Naive B cell (primary cell): ENCODE results near the gene XYLT1. TPM values are rescaled to one million over a fixed set of nuclear protein-coding genes. Genes with fewer than 3 reads are reported as not detected.

ENCODE experiments used
- ATAC-seq, 2 donors: fragments of 150-1000 bp; cut with Tn5 transposase; 2 replicates each; pipeline ENCODE4 v1.10.0; 2021; ENCODE audit warnings: low read depth in 2 of 2, mild to moderate bottlenecking in 2 of 2, moderate library complexity in 2 of 2
- DNase-seq: peaks from one replicate; pipeline ENCODE4 v3.0.0; 2022
- H3K27ac Mint-ChIP-seq, 6 donors: one replicate each; pipeline ENCODE4 v1.8.0; 2020 to 2022; ENCODE audit warnings: mild to moderate bottlenecking in 6 of 6, mixed read lengths in 6 of 6, moderate library complexity in 5 of 6, inconsistent platforms in 2 of 6
- H3K27me3 Mint-ChIP-seq, 3 donors: one replicate each; pipeline ENCODE4 v1.8.0; 2021 to 2022; ENCODE audit warnings: mixed read lengths in 3 of 3, mild to moderate bottlenecking in 1 of 3
- H3K36me3 Mint-ChIP-seq, 2 donors: one replicate each; pipeline ENCODE4 v1.8.0; 2020 to 2022; ENCODE audit warnings: mixed read lengths in 2 of 2, inconsistent platforms in 1 of 2, mild to moderate bottlenecking in 1 of 2
- H3K4me1 Mint-ChIP-seq, 3 donors: one replicate each; pipeline ENCODE4 v1.8.0; 2020 to 2022; ENCODE audit warnings: mixed read lengths in 3 of 3, inconsistent platforms in 1 of 3, mild to moderate bottlenecking in 1 of 3, moderate library complexity in 1 of 3
- H3K4me3 Mint-ChIP-seq, 8 donors: one replicate each; pipeline ENCODE4 v1.8.0; 2020 to 2022; ENCODE audit warnings: mild to moderate bottlenecking in 8 of 8, mixed read lengths in 8 of 8, moderate library complexity in 8 of 8, inconsistent platforms in 2 of 8
- H3K9me3 Mint-ChIP-seq, 7 donors: one replicate each; pipeline ENCODE4 v1.8.0; 2020 to 2022; ENCODE audit warnings: mixed read lengths in 7 of 7, mild to moderate bottlenecking in 5 of 7, inconsistent platforms in 2 of 7, moderate library complexity in 1 of 7
- polyA plus RNA-seq, 6 donors: library from polyadenylated mRNA; unstranded; fragments of 300-500 nt; fragmentation: Illumina TruSeq; gene quantifications; one replicate each; pipeline ENCODE4 v1.2.3, GENCODE V29; 2021; ENCODE audit warnings: low read depth in 6 of 6

The XYLT1 gene
- polyA plus RNA-seq, 6 donors from 2014 or later, result 1.7 to 8.7 (median 3.9) TPM

DNA sequence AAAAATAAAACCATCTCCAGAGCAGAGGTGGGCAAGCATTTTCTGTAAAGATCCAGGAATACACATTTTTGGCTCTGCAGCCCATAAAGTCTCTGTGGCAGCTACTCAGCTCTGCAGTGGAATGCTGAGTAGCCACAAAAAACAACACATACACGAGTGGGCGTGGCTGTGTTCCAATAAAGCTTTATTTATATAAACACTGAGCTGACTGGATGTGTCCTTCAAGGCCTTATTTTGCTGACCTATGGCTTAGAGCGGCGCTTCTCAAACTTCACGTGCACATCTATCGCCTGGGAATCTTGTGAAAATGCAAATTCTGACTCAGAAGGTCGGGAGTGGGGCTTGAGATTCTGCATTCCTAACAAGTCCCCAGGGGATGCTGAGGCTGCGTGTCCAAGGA lies 39.7 kb downstream of the XYLT1 start:
- peaks cover 53 to 69% (median 68%) of the 10 kb centered on the region in 3 donors for H3K4me1 Mint-ChIP-seq
- peaks cover 16 to 20% of the 10 kb centered on the region in 2 donors for H3K36me3 Mint-ChIP-seq
- H3K4me3 Mint-ChIP-seq, result no peak overlapping the region
- H3K9me3 Mint-ChIP-seq, result no peaks in the 10 kb centered on the region
- H3K27me3 Mint-ChIP-seq, result no peaks in the 10 kb centered on the region
- no peak for DNase-seq
- no peak for ATAC-seq
- no peak overlapping the region for H3K27ac Mint-ChIP-seq

DNA sequence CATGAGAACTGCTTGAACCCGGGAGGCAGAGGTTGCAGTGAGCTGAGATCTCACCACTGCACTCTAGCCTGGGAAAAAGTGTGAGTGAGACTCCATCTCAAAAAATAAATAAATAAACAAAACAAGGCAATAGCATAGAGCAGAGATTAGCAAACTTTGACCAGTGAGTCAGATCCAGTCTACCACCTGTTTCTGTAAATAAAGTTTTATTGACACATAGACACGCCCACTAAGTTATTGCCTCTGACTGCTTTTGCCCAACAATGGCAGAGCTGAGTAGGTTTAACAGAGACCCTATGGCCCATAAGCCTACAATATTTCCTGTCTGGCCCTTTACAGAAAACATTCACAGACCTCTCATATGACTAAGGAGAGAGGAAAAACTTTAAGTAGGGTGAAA lies 44.3 kb downstream of the XYLT1 start:
- Mint-ChIP-seq H3K4me1 (peaks cover 32 to 59% (median 58%) of the 10 kb centered on the region in 3 donors), H3K27me3 (no peaks in the 10 kb centered on the region), H3K27ac (peak overlapping the region in 1 of 6 donors; percentile 97), H3K4me3 (no peak overlapping the region), H3K36me3 (peaks cover 13 to 15% of the 10 kb centered on the region in 2 donors), H3K9me3 (peaks cover 0 to 1% (median 0%) of the 10 kb centered on the region in 7 donors)
- DNase-seq (no peak), ATAC-seq (no peak)

DNA sequence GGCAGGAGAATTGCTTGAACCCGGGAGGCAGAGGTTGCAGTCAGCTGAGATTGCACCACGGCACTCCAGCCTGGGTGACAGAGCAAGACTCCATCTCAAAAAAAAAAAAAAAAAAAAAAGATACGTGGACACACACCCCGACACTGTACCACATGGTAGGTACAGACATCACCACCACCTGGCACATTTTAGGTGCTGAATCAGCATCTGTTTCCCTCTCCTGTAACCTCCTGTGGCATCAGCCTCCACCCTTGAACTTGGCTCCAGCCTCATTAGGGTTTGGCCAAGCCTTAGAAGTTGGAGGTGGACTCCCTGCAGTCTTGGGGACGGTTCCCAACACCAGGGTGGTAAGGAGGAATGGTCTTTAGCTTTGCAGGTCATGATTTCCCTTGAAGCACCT lies 46.0 kb downstream of the XYLT1 start:
- no peaks in the 10 kb centered on the region for H3K27me3 Mint-ChIP-seq
- H3K9me3 Mint-ChIP-seq, result peaks cover 0 to 1% (median 0%) of the 10 kb centered on the region in 7 donors
- no peak for DNase-seq
- no peak overlapping the region for H3K4me3 Mint-ChIP-seq
- H3K36me3 Mint-ChIP-seq, result peaks cover 10 to 15% of the 10 kb centered on the region in 2 donors
- peaks cover 31 to 58% (median 58%) of the 10 kb centered on the region in 3 donors for H3K4me1 Mint-ChIP-seq
- ATAC-seq, result no peak
- H3K27ac Mint-ChIP-seq, result peak overlapping the region in 1 of 6 donors; percentile 7

DNA sequence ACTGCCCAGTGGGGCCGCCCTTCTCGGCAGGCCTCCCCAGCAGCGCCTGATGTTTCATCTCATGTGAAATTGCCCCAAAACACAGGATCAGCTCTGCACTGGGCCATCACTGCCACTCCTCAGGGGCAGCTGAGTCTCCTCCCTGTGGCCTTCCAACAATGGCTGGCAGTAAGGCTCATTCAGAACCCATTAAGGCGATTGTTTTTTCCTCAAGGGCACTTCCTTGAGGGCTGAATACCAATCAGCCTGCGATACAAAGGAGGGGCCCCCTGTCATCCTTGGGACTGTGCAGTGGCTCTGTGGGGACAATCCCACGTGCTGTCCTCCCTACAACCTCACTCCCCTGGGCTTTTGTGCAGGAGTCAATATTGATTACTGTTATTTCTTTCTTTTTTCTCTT lies 47.5 kb downstream of the XYLT1 start:
- Mint-ChIP-seq H3K4me1 (peaks cover 31 to 58% (median 57%) of the 10 kb centered on the region in 3 donors), H3K9me3 (peaks cover 0 to 1% (median 0%) of the 10 kb centered on the region in 7 donors), H3K27ac (peak overlapping the region in 2 of 6 donors; percentile 71 to 75), H3K27me3 (no peaks in the 10 kb centered on the region), H3K4me3 (no peak overlapping the region), H3K36me3 (peaks cover 6 to 15% of the 10 kb centered on the region in 2 donors)
- DNase-seq (no peak), ATAC-seq (no peak)

DNA sequence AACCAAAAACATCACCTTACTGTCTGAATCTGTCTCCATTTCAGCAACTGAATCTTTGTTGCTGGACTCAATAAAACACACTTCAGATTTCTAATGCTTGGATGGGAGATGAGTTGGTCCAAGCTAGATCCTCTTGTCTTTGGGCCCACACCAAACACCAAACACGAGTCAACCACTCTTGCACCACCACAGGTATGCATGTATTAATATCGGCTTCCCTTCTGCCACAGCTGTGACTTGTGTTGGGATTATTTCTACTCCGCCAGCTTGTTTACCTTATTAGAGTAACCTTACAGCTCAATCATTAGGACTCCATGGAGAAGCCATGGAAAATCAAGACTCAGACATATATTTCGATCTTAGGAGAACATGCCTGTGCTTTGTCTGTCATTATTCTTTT lies 49.9 kb downstream of the XYLT1 start:
- peak overlapping the region in 1 of 6 donors; percentile 56 for H3K27ac Mint-ChIP-seq

DNA sequence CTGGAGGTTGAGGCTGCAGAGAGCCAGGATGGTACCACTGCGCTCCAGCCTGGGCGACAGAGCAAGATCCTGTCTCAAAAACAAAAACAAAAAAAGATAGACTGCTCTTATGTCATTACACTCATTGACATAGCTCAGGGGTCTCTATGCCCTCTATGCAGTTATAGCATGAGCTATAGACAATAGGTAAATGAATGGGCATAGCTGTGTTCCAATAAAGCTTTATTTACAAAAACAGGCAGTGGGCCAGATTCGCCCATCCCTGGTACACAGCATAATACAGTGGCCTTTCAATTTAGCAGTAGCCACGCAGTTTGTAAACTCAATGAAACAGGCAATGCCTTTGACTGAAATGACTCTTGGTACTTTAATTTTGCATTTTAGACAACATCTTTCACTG lies 51.5 kb downstream of the XYLT1 start:
- H3K27me3 Mint-ChIP-seq, result no peaks in the 10 kb centered on the region
- H3K4me3 Mint-ChIP-seq, result peak overlapping the region in 1 of 8 donors; percentile 30
- peaks cover 40 to 68% (median 67%) of the 10 kb centered on the region in 3 donors for H3K4me1 Mint-ChIP-seq
- peak overlapping the region in 3 of 6 donors; percentile 26 to 90 (median 33) for H3K27ac Mint-ChIP-seq
- H3K36me3 Mint-ChIP-seq, result peaks cover 0 to 5% of the 10 kb centered on the region in 2 donors
- peaks cover 0 to 4% (median 0%) of the 10 kb centered on the region in 7 donors for H3K9me3 Mint-ChIP-seq
- DNase-seq, result no peak
- ATAC-seq, result no peak

More for the DNA sequence above, 49.9 kb downstream of the XYLT1 start:
- Mint-ChIP-seq H3K9me3 (peaks cover 0 to 4% (median 0%) of the 10 kb centered on the region in 7 donors), H3K4me3 (no peak overlapping the region), H3K36me3 (peaks cover 0 to 5% of the 10 kb centered on the region in 2 donors), H3K27me3 (no peaks in the 10 kb centered on the region), H3K4me1 (peaks cover 35 to 66% (median 63%) of the 10 kb centered on the region in 3 donors)
- DNase-seq, result no peak
- ATAC-seq, result no peak

DNA sequence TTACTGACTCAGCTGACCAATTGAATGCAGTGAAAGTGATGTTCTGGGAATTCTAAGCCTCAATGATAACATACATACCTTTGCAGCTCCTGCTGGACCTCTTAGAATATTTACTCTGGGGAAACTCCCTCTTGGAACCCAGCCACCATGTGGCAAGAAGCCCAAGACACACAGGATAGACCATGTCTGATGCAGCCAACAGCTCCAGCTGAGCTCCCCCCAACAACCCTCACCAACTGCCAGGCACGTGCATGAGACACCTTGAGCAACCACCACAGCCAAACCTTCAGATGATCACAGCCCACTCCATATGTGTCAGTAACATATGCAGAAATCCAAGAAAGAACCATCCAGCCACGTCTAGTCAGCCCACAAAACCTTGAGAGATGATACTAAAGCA lies 53.0 kb downstream of the XYLT1 start:
- peak overlapping the region in 7 of 8 donors; percentile 65 to 94 (median 87) for H3K4me3 Mint-ChIP-seq
- peaks cover 0 to 4% (median 0%) of the 10 kb centered on the region in 7 donors for H3K9me3 Mint-ChIP-seq
- H3K4me1 Mint-ChIP-seq, result peaks cover 49 to 69% (median 67%) of the 10 kb centered on the region in 3 donors
- DNase-seq (no peak), ATAC-seq (no peak)
- H3K27ac Mint-ChIP-seq, result peak overlapping the region in 5 of 6 donors; percentile 97 to 99 (median 98)
- H3K36me3 Mint-ChIP-seq, result peaks cover 0 to 5% of the 10 kb centered on the region in 2 donors
- no peaks in the 10 kb centered on the region for H3K27me3 Mint-ChIP-seq

DNA sequence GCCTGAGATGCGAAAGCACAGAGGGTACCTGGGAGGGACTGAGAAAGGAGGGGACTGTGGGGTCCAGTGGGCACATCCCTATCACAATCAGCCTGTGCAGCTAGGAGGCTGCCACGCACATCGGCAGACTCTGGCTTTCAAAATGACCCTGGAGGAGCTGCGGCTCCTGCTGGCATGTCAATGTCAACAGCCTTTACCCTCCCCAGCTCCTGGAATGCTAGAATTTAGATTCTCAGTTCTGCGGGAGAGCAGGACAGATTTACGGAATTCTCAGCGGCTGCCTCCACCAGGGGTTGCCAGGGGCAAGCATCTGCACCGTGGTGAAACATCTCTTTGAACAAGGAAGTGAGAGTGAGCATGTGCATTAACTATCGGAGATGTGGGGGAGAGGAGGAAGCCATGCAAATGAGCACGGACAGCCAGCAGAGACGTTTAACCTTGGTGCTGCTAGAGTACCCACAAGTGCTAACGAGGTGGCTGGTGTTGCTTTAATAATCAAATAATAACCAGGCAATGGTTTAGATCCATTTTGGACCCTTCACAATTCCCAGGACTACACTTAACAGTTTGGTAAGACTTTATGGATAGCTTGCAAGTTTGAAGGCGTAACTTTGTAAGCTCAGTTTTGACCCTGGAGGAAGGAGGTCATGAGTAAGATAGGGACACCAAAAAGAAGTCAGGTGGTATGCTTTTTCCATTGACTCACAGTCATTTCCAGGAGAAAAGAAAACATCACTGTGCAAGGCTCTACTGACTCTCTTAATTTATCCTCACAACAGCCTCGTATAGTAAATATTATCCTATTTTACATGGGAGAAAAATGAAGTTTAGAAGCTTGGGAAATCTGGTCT lies 54.1 kb downstream of the XYLT1 start:
- Mint-ChIP-seq H3K27ac (peak overlapping the region; percentile 95 to 99 (median 98)), H3K9me3 (peaks cover 0 to 4% (median 0%) of the 10 kb centered on the region in 7 donors), H3K4me1 (peaks cover 50 to 76% (median 75%) of the 10 kb centered on the region in 3 donors)

DNA sequence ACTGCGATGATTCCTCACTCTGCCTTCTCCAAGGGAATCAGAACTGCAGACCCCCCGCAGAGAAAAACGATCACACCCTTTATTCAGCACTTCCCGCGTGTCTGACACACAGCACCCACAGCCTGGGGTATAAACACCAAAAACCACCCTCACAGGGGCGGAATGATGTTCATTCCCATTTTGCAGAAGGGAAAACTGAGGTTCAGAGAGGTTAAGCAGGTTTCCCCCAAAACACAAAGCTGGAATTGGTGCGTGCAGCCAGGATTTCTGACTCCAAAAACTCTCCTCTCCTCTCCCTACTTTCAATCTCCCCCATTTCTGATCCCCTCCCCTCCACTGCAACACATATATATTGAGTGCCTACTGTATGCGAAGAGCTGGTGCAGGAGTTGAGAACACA lies 55.8 kb downstream of the XYLT1 start:
- Mint-ChIP-seq H3K36me3 (peaks cover 0 to 14% of the 10 kb centered on the region in 2 donors), H3K27ac (peak overlapping the region; percentile 97 to 99 (median 98)), H3K9me3 (peaks cover 0 to 4% (median 0%) of the 10 kb centered on the region in 7 donors), H3K27me3 (no peaks in the 10 kb centered on the region), H3K4me1 (peaks cover 57 to 80% (median 78%) of the 10 kb centered on the region in 3 donors), H3K4me3 (peak overlapping the region; percentile 80 to 93 (median 88))
- no peak for DNase-seq
- no peak for ATAC-seq

More for the DNA sequence above, 54.1 kb downstream of the XYLT1 start:
- Mint-ChIP-seq H3K4me3 (peak overlapping the region; percentile 65 to 94 (median 86)), H3K36me3 (peaks cover 0 to 10% of the 10 kb centered on the region in 2 donors), H3K27me3 (no peaks in the 10 kb centered on the region)
- peak; percentile 86 for DNase-seq
- ATAC-seq, result peak; percentile 95 to 96

DNA sequence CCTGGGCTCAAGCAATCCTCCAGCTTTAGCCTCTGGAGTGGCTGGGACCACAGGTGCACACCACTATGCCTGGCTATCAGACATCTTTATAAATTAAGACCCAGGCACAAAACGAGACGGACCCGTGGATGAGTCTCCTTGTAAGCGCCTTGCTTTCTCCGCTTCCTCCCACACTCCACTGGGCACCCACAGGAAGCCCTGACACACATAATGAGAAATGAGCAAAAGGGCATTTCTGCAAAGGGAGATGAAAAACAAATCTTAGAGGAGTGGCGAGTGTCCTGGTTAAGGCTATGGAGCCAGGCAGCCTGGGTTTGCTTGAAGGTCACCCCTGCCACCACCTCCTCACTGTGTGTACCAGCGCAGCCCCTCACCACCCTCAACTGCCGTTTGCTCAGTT lies 56.3 kb downstream of the XYLT1 start:
- Mint-ChIP-seq H3K4me1 (peaks cover 60 to 85% (median 83%) of the 10 kb centered on the region in 3 donors), H3K9me3 (peaks cover 0 to 4% (median 0%) of the 10 kb centered on the region in 7 donors), H3K4me3 (peak overlapping the region; percentile 80 to 93 (median 88)), H3K36me3 (peaks cover 0 to 14% of the 10 kb centered on the region in 2 donors), H3K27me3 (no peaks in the 10 kb centered on the region), H3K27ac (peak overlapping the region; percentile 97 to 99 (median 98))
- peak; percentile 70 for DNase-seq
- ATAC-seq, result peak; percentile 53 to 62

DNA sequence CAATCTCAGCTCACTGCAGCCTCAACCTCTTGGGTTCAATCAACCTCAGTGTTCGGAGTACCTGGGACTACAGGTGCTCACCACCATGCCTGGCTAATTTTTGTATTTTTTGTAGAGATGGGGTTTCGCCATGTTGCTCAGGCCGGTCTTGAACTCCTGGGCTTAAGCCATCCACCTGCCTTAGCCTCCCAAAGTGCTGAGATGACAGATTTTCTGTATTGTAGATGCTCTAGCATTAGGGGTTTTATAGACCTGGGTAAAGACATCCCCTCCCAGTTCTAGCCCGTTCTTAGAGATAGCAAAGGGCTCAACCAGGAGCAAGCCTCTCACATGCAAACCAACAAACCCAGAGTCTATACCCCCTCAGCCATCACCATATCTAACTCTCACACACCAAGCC lies 57.3 kb downstream of the XYLT1 start:
- Mint-ChIP-seq H3K27me3 (no peaks in the 10 kb centered on the region), H3K4me3 (peak overlapping the region in 7 of 8 donors; percentile 43 to 93 (median 86)), H3K4me1 (peaks cover 68 to 94% (median 92%) of the 10 kb centered on the region in 3 donors), H3K9me3 (peaks cover 0 to 4% (median 0%) of the 10 kb centered on the region in 7 donors), H3K27ac (peak overlapping the region; percentile 49 to 99 (median 98)), H3K36me3 (peaks cover 0 to 14% of the 10 kb centered on the region in 2 donors)
- ATAC-seq (no peak), DNase-seq (no peak)

DNA sequence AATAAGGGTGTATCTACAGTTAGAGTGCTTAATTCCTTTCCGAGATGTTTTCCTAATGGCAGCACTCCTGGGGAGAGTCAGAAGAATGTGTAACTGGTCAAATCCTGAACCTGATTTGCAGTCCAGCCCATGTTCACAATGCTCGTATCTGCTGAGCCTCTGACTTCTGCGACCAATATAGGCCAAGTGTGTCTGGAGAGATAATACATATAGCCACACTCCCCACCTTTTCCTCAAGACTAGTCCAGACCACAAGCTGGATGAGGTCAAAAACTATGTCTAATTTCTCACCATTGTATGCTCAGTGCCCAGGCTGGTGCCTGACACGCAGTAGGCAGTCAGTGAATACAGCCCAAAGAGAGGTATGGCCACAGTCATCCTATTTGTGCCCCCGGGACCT lies 58.0 kb downstream of the XYLT1 start:
- Mint-ChIP-seq H3K4me3 (peak overlapping the region in 4 of 8 donors; percentile 37 to 90 (median 76)), H3K27ac (peak overlapping the region in 5 of 6 donors; percentile 49 to 98 (median 98)), H3K27me3 (no peaks in the 10 kb centered on the region), H3K4me1 (peaks cover 68 to 95% (median 94%) of the 10 kb centered on the region in 3 donors), H3K36me3 (peaks cover 0 to 11% of the 10 kb centered on the region in 2 donors), H3K9me3 (peaks cover 0 to 1% (median 0%) of the 10 kb centered on the region in 7 donors)
- DNase-seq (no peak), ATAC-seq (no peak)

DNA sequence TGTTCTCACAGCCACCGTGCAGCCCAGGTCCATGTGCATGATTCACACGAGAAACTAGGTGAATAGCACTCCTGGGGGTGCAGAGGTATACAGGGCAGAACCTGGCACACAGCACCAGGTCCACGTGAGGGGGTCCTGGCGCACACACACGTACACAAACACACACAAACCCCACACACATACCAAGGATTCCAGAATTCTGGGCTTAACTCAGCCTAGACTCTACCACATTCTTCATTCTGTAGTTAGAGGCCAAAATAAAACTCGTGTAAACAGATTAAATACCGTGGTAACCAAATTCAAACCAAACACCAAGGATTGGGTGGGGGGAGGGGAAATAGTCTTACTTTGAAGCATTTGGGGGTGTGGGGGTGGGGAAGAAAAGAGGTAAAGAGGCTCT lies 58.5 kb downstream of the XYLT1 start:
- DNase-seq (no peak), ATAC-seq (no peak)
- peaks cover 65 to 92% (median 91%) of the 10 kb centered on the region in 3 donors for H3K4me1 Mint-ChIP-seq
- peak overlapping the region in 2 of 8 donors; percentile 32 to 37 for H3K4me3 Mint-ChIP-seq
- peaks cover 0 to 9% of the 10 kb centered on the region in 2 donors for H3K36me3 Mint-ChIP-seq
- H3K27me3 Mint-ChIP-seq, result no peaks in the 10 kb centered on the region
- no peaks in the 10 kb centered on the region for H3K9me3 Mint-ChIP-seq
- peak overlapping the region in 4 of 6 donors; percentile 38 to 95 (median 74) for H3K27ac Mint-ChIP-seq
